GM18858 (cell line): ENCODE measurements around the gene PTPRS.

Experiments
- ATAC-seq: cut with Tn5 transposase; IDR thresholded peaks from one replicate; pipeline ENCODE4 v1.9.1; 2021; ENCODE audit not compliant: unreplicated experiment

Gene PTPRS

GRCh38 chr19:5355693-5356092 is 15.1 kb upstream of the PTPRS start:
- no peak for ATAC-seq

- no peak for ATAC-seq
Measured at GRCh38 chr19:5355076-5355475, 14.5 kb upstream of the PTPRS start.

GRCh38 chr19:5354403-5354802 is 13.8 kb upstream of the PTPRS start:
- no peak for ATAC-seq

- no peak for ATAC-seq
Measured at GRCh38 chr19:5352229-5352763, 11.7 kb upstream of the PTPRS start.

GRCh38 chr19:5351731-5352228 is 11.2 kb upstream of the PTPRS start:
- ATAC-seq = no peak

GRCh38 chr19:5349041-5349440 is 8.4 kb upstream of the PTPRS start:
- no peak for ATAC-seq

- ATAC-seq = no peak
Measured at GRCh38 chr19:5345895-5346386, 5.3 kb upstream of the PTPRS start.

GRCh38 chr19:5343848-5344247 is 3.2 kb upstream of the PTPRS start:
- no peak for ATAC-seq

- no peak for ATAC-seq
Measured at GRCh38 chr19:5342573-5343201, 2.1 kb upstream of the PTPRS start.

GRCh38 chr19:5341981-5342380 is 1.4 kb upstream of the PTPRS start:
- ATAC-seq = no peak

- no peak for ATAC-seq
Measured at GRCh38 chr19:5341448-5341820, 822 bp upstream of the PTPRS start.

GRCh38 chr19:5339950-5340636 is 519 bp downstream of the PTPRS start:
- ATAC-seq = no peak

- ATAC-seq = no peak
Measured at GRCh38 chr19:5339198-5339949, 1.2 kb downstream of the PTPRS start.

GRCh38 chr19:5338656-5339197 is 1.9 kb downstream of the PTPRS start:
- ATAC-seq = no peak

- ATAC-seq = no peak
Measured at GRCh38 chr19:5337708-5338655, 2.6 kb downstream of the PTPRS start.

GRCh38 chr19:5337126-5337525 is 3.5 kb downstream of the PTPRS start:
- no peak for ATAC-seq

- no peak for ATAC-seq
Measured at GRCh38 chr19:5336195-5336965, 4.2 kb downstream of the PTPRS start.

- no peak for ATAC-seq
Measured at GRCh38 chr19:5335593-5335992, 5.0 kb downstream of the PTPRS start.

GRCh38 chr19:5334824-5335500 is 5.7 kb downstream of the PTPRS start:
- no peak for ATAC-seq
